Neuron (in vitro differentiated cells): ENCODE measurements around the gene VCL.

ENCODE experiments used
- H2AFZ ChIP-seq: one replicate; pipeline ENCODE4 v1.6.1; 2013; ENCODE audit warnings: low read depth, mild to moderate bottlenecking, inconsistent platforms, low read length, moderate library complexity
- H3K27me3 ChIP-seq: one replicate; pipeline ENCODE4 v1.6.1; 2013; ENCODE audit warnings: low read length; ENCODE audit not compliant: insufficient read depth
- H3K36me3 ChIP-seq: one replicate; pipeline ENCODE4 v1.6.1; 2013; ENCODE audit warnings: low read length; ENCODE audit not compliant: insufficient read depth
- H3K4me1 ChIP-seq: one replicate; pipeline ENCODE4 v1.6.1; 2013; ENCODE audit warnings: low read length; ENCODE audit not compliant: insufficient read depth
- H3K4me3 ChIP-seq: 2 replicates; pipeline ENCODE4 v1.5.1; 2013; ENCODE audit warnings: mild to moderate bottlenecking, low read length, moderate library complexity
- H3K9me3 ChIP-seq: one replicate; pipeline ENCODE4 v1.6.1; 2013; ENCODE audit warnings: low read length

VCL gene

GRCh38 chr10:74153676-74154075, 155.8 kb downstream of the VCL start:
- H3K27me3 ChIP-seq, result no peaks in the 10 kb centered on the region
- H3K36me3 ChIP-seq, result no peaks in the 10 kb centered on the region
- peaks cover 24% of the 10 kb centered on the region for H3K4me1 ChIP-seq
- H3K9me3 ChIP-seq, result no peaks in the 10 kb centered on the region
- no peak overlapping the region for H3K4me3 ChIP-seq
- H2AFZ ChIP-seq, result no peak overlapping the region

- Histone ChIP-seq H3K4me3 (no peak overlapping the region), H3K27me3 (no peaks in the 10 kb centered on the region), H3K36me3 (no peaks in the 10 kb centered on the region), H3K9me3 (no peaks in the 10 kb centered on the region), H2AFZ (no peak overlapping the region), H3K4me1 (peaks cover 14% of the 10 kb centered on the region)
Observed at GRCh38 chr10:74156919-74157289, 159.0 kb downstream of the VCL start.

- Histone ChIP-seq H3K4me1 (no peaks in the 10 kb centered on the region), H3K36me3 (peaks cover 2% of the 10 kb centered on the region), H3K27me3 (no peaks in the 10 kb centered on the region), H3K9me3 (no peaks in the 10 kb centered on the region), H3K4me3 (no peak overlapping the region), H2AFZ (no peak overlapping the region)
Observed at GRCh38 chr10:74160013-74160412, 162.1 kb downstream of the VCL start.

- Histone ChIP-seq H3K4me3 (no peak overlapping the region), H3K9me3 (no peaks in the 10 kb centered on the region), H2AFZ (no peak overlapping the region), H3K36me3 (peaks cover 2% of the 10 kb centered on the region), H3K4me1 (no peaks in the 10 kb centered on the region), H3K27me3 (no peaks in the 10 kb centered on the region)
Observed at GRCh38 chr10:74163319-74164068, 165.6 kb downstream of the VCL start.

- no peaks in the 10 kb centered on the region for H3K4me1 ChIP-seq
- H3K9me3 ChIP-seq, result no peaks in the 10 kb centered on the region
- H3K36me3 ChIP-seq, result peaks cover 2% of the 10 kb centered on the region
- no peaks in the 10 kb centered on the region for H3K27me3 ChIP-seq
- no peak overlapping the region for H3K4me3 ChIP-seq
- H2AFZ ChIP-seq, result no peak overlapping the region
Observed at GRCh38 chr10:74164716-74165529, 167.0 kb downstream of the VCL start.

GRCh38 chr10:74165530-74165901, 167.6 kb downstream of the VCL start:
- H3K36me3 ChIP-seq, result peaks cover 2% of the 10 kb centered on the region
- no peak overlapping the region for H2AFZ ChIP-seq
- no peaks in the 10 kb centered on the region for H3K27me3 ChIP-seq
- H3K4me3 ChIP-seq, result no peak overlapping the region
- H3K4me1 ChIP-seq, result no peaks in the 10 kb centered on the region
- H3K9me3 ChIP-seq, result no peaks in the 10 kb centered on the region

GRCh38 chr10:74167443-74167842, 169.5 kb downstream of the VCL start:
- Histone ChIP-seq H3K4me3 (no peak overlapping the region), H3K36me3 (no peaks in the 10 kb centered on the region), H3K27me3 (no peaks in the 10 kb centered on the region), H3K4me1 (no peaks in the 10 kb centered on the region), H3K9me3 (no peaks in the 10 kb centered on the region), H2AFZ (no peak overlapping the region)
